OCI-LY7 (cell line): Measurements from ENCODE around the gene UBALD1.

ENCODE experiments used
- CTCF ChIP-seq: fragments of 200-600 bp; sonication (generic); conservative IDR thresholded peaks from 2 replicates; pipeline ENCODE4 v1.5.1; 2014; ENCODE audit warnings: mild to moderate bottlenecking, antibody characterized with exemption, low read length, moderate library complexity, mixed read lengths
- EZH2phosphoT487 ChIP-seq: fragments of 200-600 bp; sonication (generic); IDR thresholded peaks from 2 replicates; pipeline ENCODE4 v1.6.1; 2018; ENCODE audit warnings: low read depth, borderline replicate concordance, mild to moderate bottlenecking, mixed run types, antibody characterized with exemption, low read length, moderate library complexity, mixed read lengths

GRCh38 chr16:4628283-4628682 is 13.6 kb upstream of the UBALD1 start:
- TF ChIP-seq CTCF, result no peak
- no peak for TF ChIP-seq EZH2phosphoT487
